ENCODE measurements around the gene UBE2H.

- TF ChIP-seq SP1 (IDR thresholded peaks at IDR 0.05) = no peak
- no peak for TF ChIP-seq ZNF384 (IDR thresholded peaks at IDR 0.05)
- TF ChIP-seq NFRKB (IDR thresholded peaks at IDR 0.05) = no peak
- no peak for TF ChIP-seq BHLHE40 (IDR thresholded peaks at IDR 0.05; ENCODE audit: borderline replicate concordance)
- no peak for TF ChIP-seq HDGF (IDR thresholded peaks at IDR 0.05; ENCODE audit: borderline replicate concordance)
- no peak for TF ChIP-seq FOXA1 (IDR thresholded peaks at IDR 0.05)
Measured at GRCh38 chr7:129969881-129970446, 17.2 kb upstream of the UBE2H start.
